Left kidney (tissue), 8 donors: Measurements from ENCODE around the gene LGSN. TPM values are rescaled to one million over a fixed set of nuclear protein-coding genes. Genes with fewer than 3 reads are reported as not detected.
"Not testable (repeated sequence)": the region's sequence is repeated elsewhere in the genome, so short reads cannot be mapped to it uniquely, and the experiment has no call there.

ENCODE experiments used
- DNase-seq: peaks from one replicate; pipeline ENCODE4 v3.0.0-alpha.2; 2013
- long read RNA-seq, 8 donors: transcript quantifications; one replicate each; lab custom pipeline, GENCODE V29; 2026
- polyA plus RNA-seq: library from polyadenylated mRNA; unstranded; fragments of 120-200 nt; gene quantifications from one replicate; pipeline ENCODE4 v1.2.1, GENCODE V29; 2013; ENCODE audit not compliant: insufficient read length

Gene LGSN
- polyA plus RNA-seq = 1.4 TPM
- long read RNA-seq, donor 1 = 0 reads
- long read RNA-seq, donor 2 = 0 reads
- long read RNA-seq, donor 3 = 0 reads
- long read RNA-seq, donor 4 = 0 reads
- long read RNA-seq, donor 5 = 0 reads
- long read RNA-seq, donor 6 = 0 reads
- long read RNA-seq, donor 7 = 0 reads
- long read RNA-seq, donor 8 = 0 reads

DNA sequence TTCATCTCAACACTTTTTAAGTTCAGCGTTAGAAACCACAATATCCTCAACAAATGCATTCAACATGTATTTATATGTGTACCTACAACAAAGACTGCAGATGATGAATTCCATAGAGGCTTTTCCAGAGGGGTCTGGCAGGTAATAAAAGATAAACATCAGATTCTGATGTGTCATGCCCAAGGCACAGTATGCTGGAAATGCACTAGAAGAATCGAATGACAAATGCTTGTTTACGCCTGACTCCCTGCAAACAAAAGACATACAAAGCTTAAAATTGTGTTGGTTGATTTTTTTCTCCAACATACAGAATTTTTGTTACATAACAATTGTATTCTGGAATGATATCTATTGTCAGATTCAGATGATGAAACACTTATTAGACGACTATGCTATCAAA lies at the start of gene LGSN:
Gene LGSN, minus strand, starts transcription at position 45 of the 400 bp plus-strand sequence. Its CDS starts 40 bp downstream, at position 5.
- DNase-seq = no peak

DNA sequence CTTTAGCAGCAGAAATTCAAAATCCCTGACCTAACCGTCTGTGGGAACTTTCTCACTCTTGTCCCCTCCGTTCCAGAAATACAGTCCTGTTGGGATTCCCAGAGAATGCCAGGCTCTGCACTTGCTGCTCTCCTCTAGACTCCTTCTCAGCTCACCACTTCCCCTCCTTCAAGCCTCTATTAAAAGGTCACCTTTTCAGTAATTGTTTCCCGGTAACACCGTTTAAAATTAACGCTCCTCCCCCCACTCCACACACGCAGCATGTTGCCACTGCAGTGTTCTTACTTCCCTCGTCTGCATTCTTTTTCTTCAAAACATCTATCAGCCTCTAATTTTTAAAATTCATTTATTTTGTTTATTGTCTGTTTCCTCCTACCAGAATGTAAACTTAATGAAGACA lies 48.6 kb upstream of the LGSN start:
- no peak for DNase-seq

GRCh38 chr6:63362500-63363120 lies 42.8 kb upstream of the LGSN start:
- DNase-seq = not testable (repeated sequence)

- not testable (repeated sequence) for DNase-seq
These were observed 37.6 kb upstream of the LGSN start for GRCh38 chr6:63357384-63357783.

DNA sequence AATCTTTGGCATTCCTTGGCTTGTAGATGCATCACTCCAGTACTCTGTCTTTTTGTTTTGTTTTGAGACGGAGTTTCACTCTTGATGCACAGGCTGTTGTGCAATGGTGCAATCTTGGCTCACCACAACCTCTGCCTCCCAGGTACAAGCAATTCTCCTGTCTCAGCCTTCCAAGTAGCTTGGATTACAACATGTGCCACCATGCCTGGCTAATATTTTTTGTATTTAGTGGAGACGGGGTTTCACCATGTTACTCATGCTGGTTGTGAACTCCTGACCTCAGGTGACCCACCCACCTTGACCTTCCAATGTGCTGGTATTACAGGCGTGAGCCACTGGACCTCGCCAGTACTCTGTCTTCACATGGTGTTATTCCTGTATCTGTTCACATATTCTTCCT lies 35.8 kb upstream of the LGSN start:
- no peak for DNase-seq

GRCh38 chr6:63353286-63353630 lies 33.5 kb upstream of the LGSN start:
- DNase-seq = no peak

GRCh38 chr6:63352544-63353285 lies 32.9 kb upstream of the LGSN start:
- DNase-seq = peak; percentile 10

GRCh38 chr6:63352069-63352543 lies 32.3 kb upstream of the LGSN start:
- peak; percentile 12 for DNase-seq

GRCh38 chr6:63349401-63349800 lies 29.6 kb upstream of the LGSN start:
- no peak for DNase-seq

DNA sequence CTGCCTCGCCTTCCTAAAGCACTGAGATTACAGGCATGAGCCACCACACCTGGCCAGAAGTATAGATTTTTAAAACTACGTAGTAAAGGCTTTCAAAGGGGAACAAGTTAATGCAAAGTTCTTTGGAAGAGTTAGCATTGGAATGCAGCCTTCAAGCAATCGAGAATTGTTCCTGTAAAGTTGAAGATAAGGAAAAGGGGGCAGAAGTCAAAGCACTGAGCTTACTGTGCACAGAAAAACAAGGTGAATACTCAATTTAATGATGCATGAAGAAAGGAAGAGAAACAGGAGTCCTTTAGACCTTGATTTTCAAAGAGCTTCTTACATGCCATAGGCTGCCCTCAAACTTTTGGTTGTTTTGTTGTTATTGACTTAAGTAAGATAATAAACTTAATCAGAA lies 29.1 kb upstream of the LGSN start:
- no peak for DNase-seq

DNA sequence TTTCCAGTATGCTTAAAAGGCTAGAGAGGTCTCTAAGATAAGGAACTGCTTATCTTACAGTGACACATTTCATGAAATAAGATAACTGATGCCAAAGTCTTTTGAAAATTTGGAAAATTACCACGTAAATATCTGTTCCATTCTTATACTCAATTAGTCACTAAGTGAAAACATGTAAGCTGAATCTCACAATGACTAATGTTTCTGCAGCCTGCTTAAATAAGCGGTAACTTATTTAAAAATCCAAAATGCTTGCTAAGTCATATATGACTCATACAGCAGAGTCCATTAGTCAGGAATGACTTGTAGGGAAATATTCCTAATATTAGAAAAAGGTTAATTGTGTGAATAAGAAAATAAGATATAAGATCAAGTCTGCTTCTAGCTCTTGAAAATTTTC lies 27.8 kb upstream of the LGSN start:
- DNase-seq = no peak

DNA sequence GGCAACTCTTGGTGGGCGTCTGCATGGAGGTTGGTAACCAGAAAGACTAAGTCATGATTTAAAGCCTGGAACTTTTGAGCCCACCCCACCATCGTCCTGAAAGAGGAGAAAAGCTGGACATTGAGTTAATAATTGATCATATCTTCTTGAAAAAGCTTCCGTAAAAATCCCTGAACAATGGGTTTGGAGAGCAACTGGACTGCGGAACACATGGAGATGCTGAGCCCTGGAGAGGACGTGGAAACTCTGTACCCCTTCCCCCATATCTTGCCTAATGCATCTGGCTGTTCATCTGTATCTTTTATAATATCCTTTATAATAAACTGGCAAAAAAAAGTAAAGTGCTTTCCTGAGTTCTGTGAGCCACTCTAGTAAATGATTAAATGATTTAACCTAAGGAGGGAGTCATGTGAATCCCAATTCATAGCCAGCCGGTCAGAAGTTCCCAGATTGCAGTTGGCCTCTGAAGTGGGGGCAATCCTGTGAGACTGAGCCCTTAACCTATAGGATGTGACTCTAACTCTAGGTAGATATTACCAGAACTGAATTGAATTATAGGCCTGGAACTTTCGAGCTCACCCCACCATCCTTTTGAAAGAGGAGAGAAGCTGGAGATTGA lies 26.5 kb upstream of the LGSN start:
- DNase-seq = no peak

DNA sequence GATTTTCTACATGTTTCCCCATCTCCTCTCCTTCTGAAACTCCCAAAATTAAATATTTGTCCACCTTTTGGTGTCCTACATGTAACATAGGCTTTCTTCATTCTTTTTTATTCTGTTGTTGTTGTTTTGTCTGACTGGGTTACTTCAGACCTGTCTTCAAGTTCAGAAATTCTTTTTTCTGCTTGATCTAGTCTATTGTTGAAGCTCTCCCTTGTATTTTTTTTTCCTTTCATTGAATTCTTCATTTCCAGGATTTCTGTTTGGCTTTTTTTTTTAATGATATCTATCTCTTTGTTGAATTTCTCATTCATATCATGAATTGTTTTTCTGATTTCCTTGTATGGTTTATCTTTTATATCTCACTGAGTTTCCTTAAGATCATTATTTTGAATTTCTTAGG lies 20.6 kb upstream of the LGSN start:
- no peak for DNase-seq

GRCh38 chr6:63334652-63335051 lies 14.9 kb upstream of the LGSN start:
- not testable (repeated sequence) for DNase-seq

- no peak for DNase-seq
These were observed 13.7 kb upstream of the LGSN start for GRCh38 chr6:63333440-63333839.

GRCh38 chr6:63326630-63327029 lies 6.8 kb upstream of the LGSN start:
- DNase-seq = not testable (repeated sequence)

DNA sequence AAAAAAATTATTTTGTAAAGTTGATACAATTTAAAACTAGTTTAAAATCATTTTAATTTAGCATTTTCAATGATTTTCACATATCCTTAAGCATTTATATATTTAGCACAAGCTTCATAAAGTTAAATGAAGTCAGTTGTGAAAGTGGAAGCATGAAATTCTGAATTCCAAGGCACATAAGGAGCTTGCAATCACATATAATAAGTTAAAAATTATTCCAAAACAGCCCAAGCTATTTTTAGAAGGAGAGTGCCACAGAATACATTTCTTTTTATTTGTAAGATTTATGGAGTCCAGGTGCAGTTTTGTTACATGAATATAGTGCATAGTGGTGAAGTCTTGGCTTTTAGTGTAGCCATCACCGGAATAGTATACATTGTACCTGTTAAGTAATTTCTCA lies 3.2 kb upstream of the LGSN start:
- no peak for DNase-seq

DNA sequence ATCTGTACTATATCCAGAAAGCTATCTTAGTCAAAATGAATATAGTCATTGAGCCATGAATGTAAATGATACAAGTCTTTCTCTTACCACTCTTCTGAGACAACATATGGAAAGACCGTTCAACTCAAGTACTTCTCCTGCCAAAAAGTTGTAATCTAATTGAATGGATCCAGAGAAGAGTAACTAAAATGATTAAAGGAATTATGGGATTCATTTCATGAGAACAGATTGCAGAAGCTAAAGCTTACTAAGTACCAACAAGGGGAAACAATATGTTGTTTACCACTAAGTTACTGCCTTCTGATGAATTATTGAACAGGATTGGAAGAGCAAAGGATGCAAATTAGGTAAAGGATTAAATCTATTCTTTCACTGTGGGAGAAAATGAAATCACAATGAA lies 2.0 kb upstream of the LGSN start:
- no peak for DNase-seq

DNA sequence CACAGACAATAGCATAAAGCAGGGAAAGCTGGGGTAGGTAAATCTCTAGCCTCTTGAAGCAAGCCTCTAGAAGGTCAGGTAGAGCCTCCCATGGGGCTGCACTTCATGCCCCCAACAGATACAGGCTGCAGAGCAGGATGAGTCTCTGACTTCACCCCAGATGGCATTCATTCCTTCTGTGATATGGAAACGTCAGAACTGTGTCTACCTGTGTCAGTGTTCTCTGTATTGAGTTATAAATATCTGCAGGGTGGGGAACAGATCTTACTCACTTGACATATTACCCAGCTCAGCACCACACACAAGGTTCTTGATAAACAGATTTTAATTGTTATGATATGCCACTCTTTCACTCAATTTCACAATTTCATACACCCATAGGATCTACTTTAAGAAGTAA lies 2.1 kb downstream of the LGSN start:
- DNase-seq = no peak

GRCh38 chr6:63316113-63316512 lies 3.7 kb downstream of the LGSN start:
- DNase-seq = no peak

GRCh38 chr6:63313111-63313510 lies 6.7 kb downstream of the LGSN start:
- DNase-seq = no peak

- peak; percentile 6 for DNase-seq
These were observed 12.1 kb downstream of the LGSN start for GRCh38 chr6:63307581-63308246.

- DNase-seq = no peak
These were observed 13.4 kb downstream of the LGSN start for GRCh38 chr6:63306420-63306819.
